HG03139 (cell line): ENCODE data around the gene NEK4.
A peak's percentile ranks its signal among the peaks of the same experiment; 100 is the strongest.
"Not testable (repeated sequence)": the region's sequence is repeated elsewhere in the genome, so short reads cannot be mapped to it uniquely, and the experiment has no call there.

Experiments used
- ATAC-seq: cut with Tn5 transposase; IDR thresholded peaks from one replicate; pipeline ENCODE4 v1.9.1; 2021; ENCODE audit not compliant: unreplicated experiment

The NEK4 gene

GRCh38 chr3:52743152-52743551, 27.6 kb downstream of the NEK4 start:
- no peak for ATAC-seq

GRCh38 chr3:52742418-52743041, 28.2 kb downstream of the NEK4 start:
- no peak for ATAC-seq

GRCh38 chr3:52739730-52740129, 31.0 kb downstream of the NEK4 start:
- ATAC-seq, result no peak

- no peak for ATAC-seq
Observed at GRCh38 chr3:52733256-52733891, 37.4 kb downstream of the NEK4 start.

- ATAC-seq, result no peak
Observed at GRCh38 chr3:52731590-52731989, 39.1 kb downstream of the NEK4 start.

- no peak for ATAC-seq
Observed at GRCh38 chr3:52730681-52731080, 40.1 kb downstream of the NEK4 start.

- not testable (repeated sequence) for ATAC-seq
Observed at GRCh38 chr3:52728753-52729152, 42.0 kb downstream of the NEK4 start.

GRCh38 chr3:52724511-52724910, 46.2 kb downstream of the NEK4 start:
- ATAC-seq, result no peak

GRCh38 chr3:52723935-52724334, 46.8 kb downstream of the NEK4 start:
- no peak for ATAC-seq

GRCh38 chr3:52722491-52722890, 48.2 kb downstream of the NEK4 start:
- ATAC-seq, result no peak

GRCh38 chr3:52721730-52722008, 49.1 kb downstream of the NEK4 start:
- ATAC-seq, result no peak

GRCh38 chr3:52721002-52721729, 49.6 kb downstream of the NEK4 start:
- ATAC-seq, result peak; percentile 54

GRCh38 chr3:52719618-52720017, 51.1 kb downstream of the NEK4 start:
- ATAC-seq, result no peak

- no peak for ATAC-seq
Observed at GRCh38 chr3:52715714-52716305, 54.9 kb downstream of the NEK4 start.

GRCh38 chr3:52714335-52715302, 56.1 kb downstream of the NEK4 start:
- no peak for ATAC-seq

GRCh38 chr3:52712291-52713212, 58.2 kb downstream of the NEK4 start:
- ATAC-seq, result no peak

GRCh38 chr3:52710512-52710911, 60.2 kb downstream of the NEK4 start:
- no peak for ATAC-seq

GRCh38 chr3:52707585-52707984, 63.2 kb downstream of the NEK4 start:
- ATAC-seq, result no peak

- ATAC-seq, result peak; percentile 73
Observed at GRCh38 chr3:52705688-52706686, 64.8 kb downstream of the NEK4 start, which contains the start of the genes GLT8D1 and SPCS1. Gene GLT8D1 (minus strand): TSS chr3:52705791. CDS start chr3:52700460, 5,331 bp downstream. Gene SPCS1 (plus strand): TSS chr3:52706106. CDS start chr3:52706247, 141 bp downstream.
